Ectodermal cell (in vitro differentiated cells): Measurements from ENCODE around the gene GALNT18.
"Not testable (repeated sequence)": the region's sequence is repeated elsewhere in the genome, so short reads cannot be mapped to it uniquely, and the experiment has no call there.

Experiments used
- H3K27ac ChIP-seq: 2 replicates; pipeline ENCODE4 v1.7.0; 2013; ENCODE audit warnings: mild to moderate bottlenecking, low read depth, low read length; ENCODE audit not compliant: insufficient read depth, poor library complexity, severe bottlenecking
- H3K27me3 ChIP-seq: 2 replicates; pipeline ENCODE4 v1.7.0; 2013; ENCODE audit warnings: mild to moderate bottlenecking, low read length; ENCODE audit not compliant: insufficient read depth, control insufficient read depth, poor library complexity, severe bottlenecking
- H3K36me3 ChIP-seq: one replicate; pipeline ENCODE4 v1.7.0; 2013; ENCODE audit warnings: low read length; ENCODE audit not compliant: control insufficient read depth, insufficient read depth
- H3K4me1 ChIP-seq: one replicate; pipeline ENCODE4 v1.7.0; 2013; ENCODE audit warnings: low read length; ENCODE audit not compliant: control insufficient read depth, insufficient read depth
- H3K4me3 ChIP-seq: 2 replicates; pipeline ENCODE4 v1.7.0; 2013; ENCODE audit warnings: low read depth, low read length, control low read depth; ENCODE audit not compliant: insufficient read depth
- H3K9me3 ChIP-seq: 2 replicates; pipeline ENCODE4 v1.7.0; 2013; ENCODE audit warnings: mild to moderate bottlenecking, low read length, moderate library complexity; ENCODE audit not compliant: control insufficient read depth
- WGBS, 2 experiments: methylation state at CpG; one replicate each; pipeline ENCODE4 v1.1.7; 2013; ENCODE audit warnings: missing lambda C conversion rate in 2 of 2; 5-methylcytosine and 5-hydroxymethylcytosine counted together

The GALNT18 gene

DNA sequence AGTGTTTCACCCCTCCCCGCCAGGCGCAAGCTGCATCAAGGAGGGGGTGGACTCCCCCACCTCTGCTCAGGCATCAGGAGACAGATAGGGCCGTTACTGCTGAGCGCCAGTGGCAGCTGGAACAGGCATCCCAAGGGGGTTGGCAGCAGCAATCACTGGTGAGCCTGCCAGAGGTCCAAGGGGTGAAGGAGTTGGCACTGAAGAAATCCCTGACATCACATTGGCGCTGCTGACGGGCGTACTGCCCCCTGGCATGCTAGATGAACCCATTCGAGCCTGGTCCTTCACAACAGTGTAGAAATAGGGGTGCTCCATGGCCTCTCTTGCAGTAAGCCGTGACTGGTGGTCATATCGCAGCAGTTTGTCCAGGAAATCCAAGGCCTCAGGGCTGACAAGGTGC lies 270.0 kb downstream of the GALNT18 start:
- H3K4me1 ChIP-seq, H3K9me3 ChIP-seq, H3K27ac ChIP-seq, H3K4me3 ChIP-seq, H3K36me3 ChIP-seq, H3K27me3 ChIP-seq: not testable (repeated sequence)
- 83 to 85% methylated on average over 8 to 9 of the region's 10 CpGs for WGBS, 2 experiments

DNA sequence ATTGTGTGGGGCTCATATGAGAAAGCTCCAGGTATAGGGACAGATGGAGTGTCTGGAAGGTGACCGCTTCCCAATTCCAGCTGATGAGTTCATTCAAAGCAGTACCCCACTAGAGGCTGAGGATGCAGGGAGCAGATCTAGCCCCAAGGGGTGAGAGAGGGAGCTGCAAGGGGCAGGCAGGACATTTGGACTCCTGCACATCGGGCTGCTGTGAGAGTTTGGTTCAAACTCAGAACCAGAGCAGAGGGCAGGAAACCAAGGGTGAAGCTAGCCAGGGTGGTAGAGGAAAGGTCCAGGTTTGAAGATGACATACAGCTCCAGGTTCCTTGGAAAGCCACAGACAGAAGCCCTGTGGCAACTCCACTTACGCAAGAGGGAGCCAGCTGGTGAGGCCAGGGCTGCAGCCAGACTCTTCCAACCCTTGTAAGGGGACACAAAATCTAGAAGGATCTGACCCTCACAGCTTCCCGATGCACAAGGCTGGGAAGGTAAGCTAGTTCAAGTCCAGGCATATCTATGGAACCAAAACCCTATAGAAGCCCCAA lies 270.7 kb downstream of the GALNT18 start:
- Histone ChIP-seq H3K27me3 (no peaks in the 10 kb centered on the region), H3K4me1 (no peaks in the 10 kb centered on the region)
- 92 to 93% methylated on average over 4 of the region's 4 CpGs for WGBS, 2 experiments

DNA sequence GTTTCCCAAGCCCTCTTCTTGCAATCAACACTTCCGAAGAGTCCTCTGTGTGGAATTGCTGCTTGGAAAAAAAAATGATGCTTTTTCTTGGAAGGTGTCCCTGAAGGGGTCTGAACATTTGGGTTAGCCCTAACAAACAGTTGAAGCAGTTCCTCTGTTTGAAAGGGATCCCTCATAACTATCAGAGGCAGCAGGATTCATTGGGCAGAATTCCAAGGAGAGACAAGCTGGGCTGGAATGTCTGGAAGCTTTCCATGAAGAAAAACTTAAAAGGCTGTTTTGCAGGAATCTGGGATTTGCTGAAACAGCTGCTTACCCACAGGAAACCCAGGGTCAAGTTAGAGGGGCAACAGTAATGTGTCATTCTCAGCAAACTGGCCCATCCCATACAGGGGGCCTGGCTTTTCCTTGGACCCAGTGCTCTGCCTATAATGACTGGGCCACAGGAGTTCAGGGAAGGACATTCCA lies 271.9 kb downstream of the GALNT18 start:
- Histone ChIP-seq H3K9me3 (no peaks in the 10 kb centered on the region), H3K27ac (no peak overlapping the region), H3K36me3 (no peaks in the 10 kb centered on the region), H3K4me1 (no peaks in the 10 kb centered on the region), H3K27me3 (no peaks in the 10 kb centered on the region), H3K4me3 (no peak overlapping the region)
- 72 to 100% methylated on average over 1 of the region's 1 CpG for WGBS, 2 experiments

More for the DNA sequence above, 270.7 kb downstream of the GALNT18 start:
- H3K4me3 ChIP-seq = no peak overlapping the region
- H3K27ac ChIP-seq = no peak overlapping the region
- H3K36me3 ChIP-seq = no peaks in the 10 kb centered on the region
- no peaks in the 10 kb centered on the region for H3K9me3 ChIP-seq

DNA sequence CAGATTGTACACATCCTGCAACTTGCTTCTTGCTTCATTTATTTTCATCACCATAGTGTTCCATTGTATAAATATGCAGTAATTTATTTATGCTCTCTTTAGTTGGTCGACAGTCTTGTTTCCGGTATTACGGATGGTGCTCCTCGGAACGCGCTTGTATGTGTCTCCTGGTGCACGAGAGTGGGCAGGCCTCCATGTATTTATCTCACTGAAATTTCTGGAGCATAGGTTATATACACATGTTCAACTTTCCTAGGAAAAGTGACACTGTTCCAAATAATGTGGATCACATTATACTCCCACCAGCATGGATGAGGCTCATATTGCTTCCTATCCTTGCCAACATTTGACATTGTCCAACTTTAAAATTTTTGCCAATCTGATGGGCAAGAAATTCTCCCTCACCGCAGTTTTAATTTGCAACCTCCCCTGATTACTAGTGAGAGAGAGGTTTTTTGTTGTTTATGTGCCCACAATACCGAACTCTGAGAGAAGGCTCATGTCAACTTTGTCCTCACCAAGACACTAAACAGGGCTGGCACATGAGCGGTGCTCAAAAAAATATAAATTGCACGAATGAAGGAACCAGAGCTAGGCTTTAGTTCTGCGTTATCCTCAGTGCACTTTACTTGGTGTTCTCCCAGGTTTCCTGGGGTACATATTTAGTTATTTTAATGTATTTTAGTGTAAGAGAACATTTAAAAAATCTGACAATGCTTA lies 272.5 kb downstream of the GALNT18 start:
- Histone ChIP-seq H3K27ac (no peak overlapping the region), H3K36me3 (no peaks in the 10 kb centered on the region), H3K27me3 (no peaks in the 10 kb centered on the region), H3K9me3 (no peaks in the 10 kb centered on the region), H3K4me3 (no peak overlapping the region), H3K4me1 (no peaks in the 10 kb centered on the region)
- WGBS, 2 experiments = 86 to 87% methylated on average over 11 to 12 of the region's 12 CpGs

DNA sequence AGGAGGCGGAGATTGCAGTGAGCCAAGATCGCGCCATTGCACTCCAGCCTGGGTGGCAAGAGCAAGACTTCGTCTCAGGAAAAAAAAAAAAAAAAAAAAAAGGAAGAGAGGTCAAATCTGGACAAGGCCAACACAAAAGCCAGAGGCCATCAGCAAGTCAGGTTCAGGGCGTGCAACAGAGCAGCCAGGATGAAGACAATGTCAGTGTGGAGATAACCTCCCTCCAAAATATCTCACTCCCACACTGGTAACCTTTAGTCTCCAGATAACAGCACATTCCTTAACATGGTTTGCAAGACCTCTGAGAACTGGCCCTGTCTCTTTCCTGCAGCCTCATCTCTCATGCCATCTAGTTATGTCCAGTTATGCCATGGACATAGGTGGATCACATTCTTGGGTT lies 273.5 kb downstream of the GALNT18 start:
- no peaks in the 10 kb centered on the region for H3K27me3 ChIP-seq
- no peaks in the 10 kb centered on the region for H3K36me3 ChIP-seq
- no peak overlapping the region for H3K27ac ChIP-seq
- H3K4me1 ChIP-seq = no peaks in the 10 kb centered on the region
- H3K9me3 ChIP-seq = no peaks in the 10 kb centered on the region
- no peak overlapping the region for H3K4me3 ChIP-seq
- WGBS, 2 experiments = 92 to 93% methylated on average over 5 of the region's 5 CpGs

DNA sequence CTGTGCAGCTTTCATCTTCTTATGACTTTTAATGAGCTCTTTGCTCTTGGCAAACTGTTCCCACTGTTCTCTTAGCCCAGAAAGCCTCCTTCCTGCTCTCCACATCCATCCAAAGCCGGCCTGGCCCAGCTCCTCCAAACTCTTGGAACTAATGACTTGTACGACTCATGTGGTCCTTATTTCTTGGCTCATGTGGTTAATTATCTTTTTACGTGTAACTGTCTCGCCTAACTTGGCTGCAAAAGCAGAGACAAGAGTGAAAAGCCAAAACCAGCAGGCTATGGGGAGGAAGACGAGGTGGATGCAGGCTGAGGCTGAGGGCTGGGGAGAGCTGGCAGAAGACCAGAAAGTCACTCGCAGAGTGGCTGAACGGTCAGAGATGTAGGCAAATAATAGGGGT lies 274.2 kb downstream of the GALNT18 start:
- Histone ChIP-seq H3K4me3 (no peak overlapping the region), H3K27ac (no peak overlapping the region), H3K4me1 (no peaks in the 10 kb centered on the region), H3K9me3 (no peaks in the 10 kb centered on the region), H3K36me3 (no peaks in the 10 kb centered on the region), H3K27me3 (no peaks in the 10 kb centered on the region)
- 91 to 96% methylated on average over 7 of the region's 7 CpGs for WGBS, 2 experiments

DNA sequence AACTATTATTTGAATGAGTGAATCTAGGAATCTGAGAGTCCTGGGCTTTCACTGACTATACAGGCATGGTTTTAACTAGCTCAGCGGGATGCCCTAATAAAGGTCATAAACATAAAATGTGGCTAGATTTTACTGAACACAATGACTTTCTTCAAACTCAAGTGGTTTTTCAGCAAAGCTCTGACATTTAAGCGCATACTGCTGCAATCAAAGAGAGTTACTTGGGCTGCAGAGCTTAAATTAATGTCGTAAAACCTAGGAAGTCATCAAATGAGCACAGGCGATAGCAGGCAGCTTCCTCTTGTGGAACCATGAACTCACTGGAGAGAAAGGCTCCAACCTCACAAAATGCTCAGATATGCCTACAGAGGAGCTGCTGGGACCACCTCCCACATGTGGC lies 275.5 kb downstream of the GALNT18 start:
- no peaks in the 10 kb centered on the region for H3K27me3 ChIP-seq
- H3K4me3 ChIP-seq = no peak overlapping the region
- H3K36me3 ChIP-seq = no peaks in the 10 kb centered on the region
- H3K27ac ChIP-seq = no peak overlapping the region
- no peaks in the 10 kb centered on the region for H3K9me3 ChIP-seq
- no peaks in the 10 kb centered on the region for H3K4me1 ChIP-seq
- WGBS, 2 experiments = 90 to 95% methylated on average over 4 of the region's 4 CpGs

DNA sequence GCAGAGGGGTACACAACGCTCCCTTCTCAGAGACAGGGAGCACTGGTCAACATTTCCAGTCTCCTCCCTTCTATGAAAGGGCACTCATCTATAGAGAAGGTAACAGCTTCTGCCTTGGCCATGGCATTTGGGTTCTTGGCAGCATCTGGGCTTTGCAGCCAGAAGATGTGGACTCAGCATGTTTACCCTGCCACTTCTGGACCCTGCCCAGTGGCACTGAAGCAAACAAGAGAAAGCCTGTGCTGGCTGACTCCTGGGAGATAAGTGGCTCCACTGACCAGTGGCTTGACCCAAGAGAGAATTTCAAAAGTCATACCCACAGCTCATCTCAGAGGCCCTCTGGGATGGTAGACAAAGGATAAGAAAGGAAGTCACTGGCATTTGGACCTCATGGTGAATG lies 276.7 kb downstream of the GALNT18 start:
- Histone ChIP-seq H3K4me1 (no peaks in the 10 kb centered on the region), H3K36me3 (no peaks in the 10 kb centered on the region), H3K27me3 (no peaks in the 10 kb centered on the region), H3K9me3 (no peaks in the 10 kb centered on the region), H3K27ac (no peak overlapping the region), H3K4me3 (no peak overlapping the region)
- WGBS, 2 experiments = 92 to 96% methylated on average over 1 of the region's 1 CpG

DNA sequence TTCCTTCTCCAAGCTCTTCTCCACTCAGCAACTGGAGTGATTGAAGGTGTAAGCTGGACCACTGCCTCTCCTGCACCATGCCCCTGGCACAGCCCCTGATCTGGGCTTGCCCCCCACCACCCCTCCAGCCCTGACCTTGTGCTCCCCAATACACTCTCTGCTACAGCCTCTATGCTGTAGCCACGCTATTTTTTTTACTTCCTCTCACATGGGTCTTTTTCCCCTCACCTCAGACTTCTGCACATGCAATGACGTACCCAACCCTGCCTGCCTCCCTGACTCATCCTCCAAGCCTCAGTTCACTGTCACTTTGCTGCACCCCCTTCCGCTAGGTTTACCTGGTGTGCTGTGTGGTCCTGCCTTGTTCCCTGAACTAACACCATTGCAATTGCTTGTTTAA lies 277.8 kb downstream of the GALNT18 start:
- WGBS, 2 experiments = 91 to 92% methylated on average over 3 of the region's 3 CpGs
- no peaks in the 10 kb centered on the region for H3K36me3 ChIP-seq

DNA sequence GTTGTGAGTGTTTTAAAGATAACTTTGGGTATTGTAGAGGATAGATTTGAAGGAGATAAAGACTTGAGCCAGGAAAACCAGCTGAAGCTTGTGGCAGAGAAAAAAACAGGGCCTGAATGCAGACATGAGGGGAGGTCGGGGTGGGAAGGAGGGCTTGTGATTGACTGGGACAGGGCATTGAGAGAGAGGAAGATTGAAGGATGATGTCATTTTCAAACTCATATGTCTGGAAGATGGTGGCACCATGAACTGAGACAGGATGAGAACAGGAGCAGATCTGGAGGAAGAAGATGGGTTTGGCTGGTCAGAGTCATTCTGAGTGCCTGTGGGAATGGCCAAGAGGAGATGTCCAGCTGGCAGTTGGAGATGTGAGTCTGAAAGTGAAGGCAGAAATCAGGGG lies 283.5 kb downstream of the GALNT18 start:
- Histone ChIP-seq H3K27me3 (no peaks in the 10 kb centered on the region), H3K9me3 (no peaks in the 10 kb centered on the region), H3K36me3 (no peaks in the 10 kb centered on the region), H3K27ac (no peak overlapping the region), H3K4me3 (no peak overlapping the region), H3K4me1 (no peaks in the 10 kb centered on the region)
- WGBS, 2 experiments = 88 to 90% methylated on average over 1 of the region's 1 CpG

More for the DNA sequence above, 277.8 kb downstream of the GALNT18 start:
- H3K4me3 ChIP-seq = no peak overlapping the region
- no peak overlapping the region for H3K27ac ChIP-seq
- no peaks in the 10 kb centered on the region for H3K9me3 ChIP-seq
- H3K4me1 ChIP-seq = no peaks in the 10 kb centered on the region
- no peaks in the 10 kb centered on the region for H3K27me3 ChIP-seq
